ENCODE measurements around the gene PPM1L.

PPM1L gene

GRCh38 chr3:160852856-160853255, 96.8 kb downstream of the PPM1L start:
- no peak for DNase-seq (ENCODE audit: low spot score)

- DNase-seq (ENCODE audit: low spot score): no peak
Observed at GRCh38 chr3:160856450-160856849, 100.4 kb downstream of the PPM1L start.

- DNase-seq (ENCODE audit: low spot score): no peak
Observed at GRCh38 chr3:160857476-160858119, 101.6 kb downstream of the PPM1L start.

- DNase-seq (ENCODE audit: low spot score): no peak
Observed at GRCh38 chr3:160860346-160860745, 104.3 kb downstream of the PPM1L start.

GRCh38 chr3:160869825-160870224, 113.8 kb downstream of the PPM1L start:
- no peak for DNase-seq (ENCODE audit: low spot score)

GRCh38 chr3:160870327-160870726, 114.3 kb downstream of the PPM1L start:
- DNase-seq (ENCODE audit: low spot score): no peak

- DNase-seq (ENCODE audit: low spot score): no peak
Observed at GRCh38 chr3:160874736-160875135, 118.7 kb downstream of the PPM1L start.

GRCh38 chr3:160876643-160877042, 120.6 kb downstream of the PPM1L start:
- no peak for DNase-seq (ENCODE audit: low spot score)

- no peak for DNase-seq (ENCODE audit: low spot score)
Observed at GRCh38 chr3:160879859-160880258, 123.8 kb downstream of the PPM1L start.

GRCh38 chr3:160883373-160883772, 127.3 kb downstream of the PPM1L start:
- no peak for DNase-seq (ENCODE audit: low spot score)

GRCh38 chr3:160885791-160886286, 129.8 kb downstream of the PPM1L start:
- no peak for DNase-seq (ENCODE audit: low spot score)

- no peak for DNase-seq (ENCODE audit: low spot score)
Observed at GRCh38 chr3:160886421-160886820, 130.4 kb downstream of the PPM1L start.

- no peak for DNase-seq (ENCODE audit: low spot score)
Observed at GRCh38 chr3:160893207-160893606, 137.2 kb downstream of the PPM1L start.

GRCh38 chr3:160904691-160905090, 148.7 kb downstream of the PPM1L start:
- no peak for DNase-seq (ENCODE audit: low spot score)

- DNase-seq (ENCODE audit: low spot score): no peak
Observed at GRCh38 chr3:160906646-160907045, 150.6 kb downstream of the PPM1L start.

- no peak for DNase-seq (ENCODE audit: low spot score)
Observed at GRCh38 chr3:160909917-160910316, 153.9 kb downstream of the PPM1L start.

- no peak for DNase-seq (ENCODE audit: low spot score)
Observed at GRCh38 chr3:160911411-160911810, 155.4 kb downstream of the PPM1L start.

- no peak for DNase-seq (ENCODE audit: low spot score)
Observed at GRCh38 chr3:160916472-160916871, 160.4 kb downstream of the PPM1L start.

- no peak for DNase-seq (ENCODE audit: low spot score)
Observed at GRCh38 chr3:160919942-160920341, 163.9 kb downstream of the PPM1L start.

- peak; percentile 76 for DNase-seq (ENCODE audit: low spot score)
Observed at GRCh38 chr3:160921020-160921635, 165.1 kb downstream of the PPM1L start.

GRCh38 chr3:160924776-160925175, 168.7 kb downstream of the PPM1L start:
- no peak for DNase-seq (ENCODE audit: low spot score)

- no peak for DNase-seq (ENCODE audit: low spot score)
Observed at GRCh38 chr3:160927620-160928019, 171.6 kb downstream of the PPM1L start.

- no peak for DNase-seq (ENCODE audit: low spot score)
Observed at GRCh38 chr3:160928183-160928726, 172.2 kb downstream of the PPM1L start.

- DNase-seq (ENCODE audit: low spot score): peak; percentile 5
Observed at GRCh38 chr3:160929595-160929994, 173.6 kb downstream of the PPM1L start.

All from GM03348 (cell line).